ENCODE results near the gene ZNF507. TPM values are rescaled to one million over a fixed set of nuclear protein-coding genes. Genes with fewer than 3 reads are reported as not detected.
"Not testable (repeated sequence)": the region's sequence is repeated elsewhere in the genome, so short reads cannot be mapped to it uniquely, and the experiment has no call there.

The ZNF507 gene
- total RNA-seq, 1 donor from 2014 or later: 22.4 TPM

DNA sequence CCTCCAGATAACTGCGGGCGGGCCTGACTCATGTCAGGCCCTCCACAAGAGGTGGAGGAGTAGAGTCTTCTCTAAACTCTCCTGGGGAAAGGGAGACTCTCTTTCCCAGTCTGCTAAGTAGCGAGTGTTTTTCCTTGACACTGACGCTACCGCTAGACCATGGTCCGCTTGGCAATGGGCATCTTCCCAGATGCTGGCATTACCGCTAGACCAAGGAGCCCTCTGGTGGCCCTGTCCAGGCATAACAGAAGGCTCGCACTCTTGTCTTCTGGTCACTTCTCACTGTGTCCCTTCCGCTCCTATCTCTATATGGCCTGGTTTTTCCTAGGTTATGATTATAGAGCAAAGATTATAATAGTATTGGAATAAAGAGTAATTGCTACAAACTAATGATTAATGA, 31.7 kb downstream of the ZNF507 start:
- H3K9me3 Mint-ChIP-seq (ENCODE audit: unreplicated experiment); DNase-seq (ENCODE audit: extremely low spot score, unreplicated experiment); H3K27me3 Mint-ChIP-seq (ENCODE audit: unreplicated experiment); H3K27ac Mint-ChIP-seq (ENCODE audit: unreplicated experiment); H3K4me3 Mint-ChIP-seq (ENCODE audit: unreplicated experiment): not testable (repeated sequence)
- TF ChIP-seq, protein P1, sequence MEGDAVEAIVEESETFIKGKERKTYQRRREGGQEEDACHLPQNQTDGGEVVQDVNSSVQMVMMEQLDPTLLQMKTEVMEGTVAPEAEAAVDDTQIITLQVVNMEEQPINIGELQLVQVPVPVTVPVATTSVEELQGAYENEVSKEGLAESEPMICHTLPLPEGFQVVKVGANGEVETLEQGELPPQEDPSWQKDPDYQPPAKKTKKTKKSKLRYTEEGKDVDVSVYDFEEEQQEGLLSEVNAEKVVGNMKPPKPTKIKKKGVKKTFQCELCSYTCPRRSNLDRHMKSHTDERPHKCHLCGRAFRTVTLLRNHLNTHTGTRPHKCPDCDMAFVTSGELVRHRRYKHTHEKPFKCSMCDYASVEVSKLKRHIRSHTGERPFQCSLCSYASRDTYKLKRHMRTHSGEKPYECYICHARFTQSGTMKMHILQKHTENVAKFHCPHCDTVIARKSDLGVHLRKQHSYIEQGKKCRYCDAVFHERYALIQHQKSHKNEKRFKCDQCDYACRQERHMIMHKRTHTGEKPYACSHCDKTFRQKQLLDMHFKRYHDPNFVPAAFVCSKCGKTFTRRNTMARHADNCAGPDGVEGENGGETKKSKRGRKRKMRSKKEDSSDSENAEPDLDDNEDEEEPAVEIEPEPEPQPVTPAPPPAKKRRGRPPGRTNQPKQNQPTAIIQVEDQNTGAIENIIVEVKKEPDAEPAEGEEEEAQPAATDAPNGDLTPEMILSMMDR (IDR thresholded peaks at IDR 0.05): peak; percentile 45
- Mint-ChIP-seq H3K36me3 (ENCODE audit: unreplicated experiment) (peaks cover 20% of the 10 kb centered on the region), H3K4me1 (ENCODE audit: unreplicated experiment) (peaks cover 41% of the 10 kb centered on the region)

DNA sequence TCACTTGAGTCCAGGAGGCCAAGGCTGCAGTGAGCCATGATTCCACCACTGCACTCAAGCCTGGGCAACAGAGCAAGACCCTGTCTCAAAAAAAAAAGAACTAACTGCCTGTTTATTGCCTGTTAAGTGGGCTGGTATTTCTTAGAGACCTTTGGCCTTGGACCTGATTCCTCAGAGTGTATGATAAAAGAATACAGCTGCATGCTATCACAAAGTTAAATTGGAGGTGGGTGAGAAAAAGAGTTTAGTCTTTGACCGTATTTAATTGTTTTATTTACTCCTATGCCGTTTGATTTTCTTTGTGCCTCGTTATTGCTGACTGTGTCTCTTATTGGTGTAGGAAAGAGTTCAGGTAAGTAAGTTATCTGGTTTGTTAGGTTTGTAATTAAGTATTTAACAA, 34.9 kb downstream of the ZNF507 start:
- Mint-ChIP-seq H3K36me3 (ENCODE audit: unreplicated experiment) (peaks cover 32% of the 10 kb centered on the region), H3K9me3 (ENCODE audit: unreplicated experiment) (no peaks in the 10 kb centered on the region), H3K4me1 (ENCODE audit: unreplicated experiment) (peaks cover 11% of the 10 kb centered on the region), H3K4me3 (ENCODE audit: unreplicated experiment) (no peak overlapping the region), H3K27ac (ENCODE audit: unreplicated experiment) (no peak overlapping the region), H3K27me3 (ENCODE audit: unreplicated experiment) (no peaks in the 10 kb centered on the region)
- TF ChIP-seq, protein P1 (IDR thresholded peaks at IDR 0.05): no peak
- DNase-seq (ENCODE audit: extremely low spot score, unreplicated experiment): no peak

DNA sequence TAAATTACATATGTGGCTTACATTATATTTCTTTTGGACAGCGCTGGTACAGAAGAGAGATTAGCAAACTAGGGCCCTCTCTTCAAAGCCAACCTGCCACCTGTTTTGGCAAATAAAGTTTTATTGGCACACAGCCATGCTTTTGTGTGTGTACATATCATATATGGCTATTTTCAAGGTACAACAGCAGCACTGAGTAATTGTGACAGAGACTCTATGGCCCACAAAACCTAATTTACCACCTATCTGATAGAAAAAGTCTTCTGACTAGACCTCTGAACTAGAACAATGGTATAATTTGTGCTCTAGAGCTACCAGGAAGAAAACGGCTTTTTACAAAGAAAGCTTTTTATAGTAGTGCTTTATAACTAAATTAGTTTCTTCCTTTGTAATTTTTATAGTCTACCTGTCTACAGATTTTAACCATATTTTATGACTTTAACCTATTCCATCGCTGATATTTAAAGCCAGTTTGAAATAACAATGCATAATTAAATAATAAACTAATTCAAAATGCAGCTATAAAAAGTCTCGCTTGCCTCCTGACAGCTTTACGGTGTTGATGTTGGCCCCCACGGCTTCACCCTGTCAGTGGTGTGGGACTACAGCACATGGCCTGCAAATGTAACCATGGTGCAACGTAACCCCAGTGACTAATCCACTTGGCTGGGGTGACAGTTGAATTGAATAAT, 42.4 kb downstream of the ZNF507 start:
- H3K36me3 Mint-ChIP-seq (ENCODE audit: unreplicated experiment): peaks cover 17% of the 10 kb centered on the region
- TF ChIP-seq, protein P1 (IDR thresholded peaks at IDR 0.05): no peak
- no peaks in the 10 kb centered on the region for H3K4me1 Mint-ChIP-seq (ENCODE audit: unreplicated experiment)
- no peaks in the 10 kb centered on the region for H3K27me3 Mint-ChIP-seq (ENCODE audit: unreplicated experiment)
- H3K9me3 Mint-ChIP-seq (ENCODE audit: unreplicated experiment): no peaks in the 10 kb centered on the region
- H3K4me3 Mint-ChIP-seq (ENCODE audit: unreplicated experiment): no peak overlapping the region
- H3K27ac Mint-ChIP-seq (ENCODE audit: unreplicated experiment): no peak overlapping the region
- no peak for DNase-seq (ENCODE audit: extremely low spot score, unreplicated experiment)

DNA sequence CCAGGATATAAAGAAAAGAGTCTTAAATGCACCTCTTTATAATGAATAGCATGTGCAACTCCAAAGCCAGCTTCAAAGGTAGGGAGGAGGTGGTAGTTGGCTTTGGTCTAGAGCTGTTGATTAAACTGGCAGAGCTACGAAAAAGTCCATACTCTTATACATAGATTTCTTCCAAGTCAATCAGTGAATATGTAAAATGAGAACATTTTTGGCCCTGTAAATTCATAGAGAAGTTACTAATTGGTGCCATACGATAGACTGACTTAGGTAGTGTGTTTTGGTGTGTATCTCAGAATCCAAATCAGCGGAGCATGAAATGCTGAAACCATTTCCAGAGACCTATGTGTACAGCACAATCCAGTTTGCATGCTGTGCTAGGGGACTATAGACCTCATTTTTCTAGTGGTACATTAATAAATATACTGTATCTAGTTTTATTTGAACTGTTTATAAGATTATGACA, 43.0 kb downstream of the ZNF507 start:
- H3K4me3 Mint-ChIP-seq (ENCODE audit: unreplicated experiment): no peak overlapping the region

DNA sequence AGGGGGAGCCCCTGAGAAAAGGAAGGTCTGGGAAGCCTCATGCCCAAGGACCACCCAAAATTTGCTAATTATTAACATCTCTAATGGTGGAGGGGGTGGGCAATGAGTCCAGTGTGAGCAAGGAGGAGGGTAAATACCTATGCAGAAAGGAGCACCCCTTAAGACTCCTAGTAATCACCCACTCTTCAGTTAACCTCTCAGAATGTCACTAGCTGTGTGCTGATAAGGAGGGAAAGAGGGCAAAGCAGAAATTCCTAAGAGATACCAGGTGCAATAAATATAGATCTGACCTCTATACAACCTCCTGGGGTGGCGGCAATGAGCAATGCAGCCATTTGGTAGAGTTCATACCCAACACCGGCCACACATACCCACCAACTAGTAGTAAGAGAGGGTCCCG, 47.5 kb downstream of the ZNF507 start:
- peaks cover 4% of the 10 kb centered on the region for H3K4me1 Mint-ChIP-seq (ENCODE audit: unreplicated experiment)
- H3K9me3 Mint-ChIP-seq (ENCODE audit: unreplicated experiment): no peaks in the 10 kb centered on the region
- no peak overlapping the region for H3K4me3 Mint-ChIP-seq (ENCODE audit: unreplicated experiment)
- TF ChIP-seq, protein P1 (IDR thresholded peaks at IDR 0.05): no peak
- H3K27ac Mint-ChIP-seq (ENCODE audit: unreplicated experiment): no peak overlapping the region
- no peak for DNase-seq (ENCODE audit: extremely low spot score, unreplicated experiment)
- H3K27me3 Mint-ChIP-seq (ENCODE audit: unreplicated experiment): no peaks in the 10 kb centered on the region
- no peaks in the 10 kb centered on the region for H3K36me3 Mint-ChIP-seq (ENCODE audit: unreplicated experiment)

More for the DNA sequence above, 43.0 kb downstream of the ZNF507 start:
- DNase-seq (ENCODE audit: extremely low spot score, unreplicated experiment): no peak
- Mint-ChIP-seq H3K27ac (ENCODE audit: unreplicated experiment) (no peak overlapping the region), H3K36me3 (ENCODE audit: unreplicated experiment) (peaks cover 12% of the 10 kb centered on the region), H3K27me3 (ENCODE audit: unreplicated experiment) (no peaks in the 10 kb centered on the region), H3K9me3 (ENCODE audit: unreplicated experiment) (no peaks in the 10 kb centered on the region), H3K4me1 (ENCODE audit: unreplicated experiment) (no peaks in the 10 kb centered on the region)
- TF ChIP-seq, protein P1 (IDR thresholded peaks at IDR 0.05): no peak
